ENCODE data around the gene MRPS18C.
"Not testable (repeated sequence)": the region's sequence is repeated elsewhere in the genome, so short reads cannot be mapped to it uniquely, and the experiment has no call there.

MRPS18C gene

GRCh38 chr4:83501671-83502070 lies 45.8 kb downstream of the MRPS18C start:
- not testable (repeated sequence) for DNase-seq

- DNase-seq, result no peak
Observed at GRCh38 chr4:83503974-83504373, 48.1 kb downstream of the MRPS18C start.

DNA sequence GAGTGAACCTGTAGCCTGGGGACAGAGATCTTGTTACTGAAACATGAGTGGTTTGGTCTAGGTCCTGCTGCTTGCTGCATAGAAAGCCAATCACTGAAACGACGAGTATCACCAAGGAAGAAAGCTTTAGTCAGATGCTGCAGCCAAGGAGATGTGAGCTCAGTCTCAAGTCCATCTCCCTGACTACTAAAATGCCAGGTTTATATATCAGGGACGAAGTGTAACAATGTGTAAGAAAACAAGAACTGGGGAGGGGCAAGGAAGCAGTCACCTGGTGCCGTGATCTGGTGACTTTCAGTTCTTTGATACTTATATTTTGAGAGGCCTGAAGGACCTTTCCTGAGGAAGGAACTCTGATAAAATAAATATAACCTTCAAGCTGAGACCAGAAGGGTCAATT lies 48.6 kb downstream of the MRPS18C start:
- DNase-seq, result no peak

- no peak for DNase-seq
Observed at GRCh38 chr4:83504996-83505395, 49.1 kb downstream of the MRPS18C start.

GRCh38 chr4:83509156-83509585 lies 53.3 kb downstream of the MRPS18C start:
- peak; percentile 70 for DNase-seq

GRCh38 chr4:83510442-83510841 lies 54.6 kb downstream of the MRPS18C start:
- DNase-seq, result no peak
